LHCN-M2 (cell line): ENCODE measurements around the gene SLC22A1. TPM values are rescaled to one million over a fixed set of nuclear protein-coding genes. Genes with fewer than 3 reads are reported as not detected.
A peak's percentile ranks its signal among the peaks of the same experiment; 100 is the strongest.
"Not testable (repeated sequence)": the region's sequence is repeated elsewhere in the genome, so short reads cannot be mapped to it uniquely, and the experiment has no call there.

Experiments
- DNase-seq: peaks from one replicate; pipeline ENCODE4 v3.0.0-alpha.2; 2012; ENCODE audit warnings: low read depth
- total RNA-seq: library from RNA; depleted of rRNA; stranded (reverse); fragments of >200 nt; gene quantifications from 2 replicates; pipeline ENCODE4 v1.2.3, GENCODE V29; 2014

SLC22A1 gene
- total RNA-seq, 1 experiment from 2014 or later: 0.17 TPM

- peak; percentile 53 for DNase-seq
Measured at GRCh38 chr6:160137989-160138835, 16.6 kb downstream of the SLC22A1 start.

GRCh38 chr6:160138839-160139419, 17.3 kb downstream of the SLC22A1 start:
- no peak for DNase-seq

GRCh38 chr6:160139420-160139851, 17.8 kb downstream of the SLC22A1 start:
- DNase-seq: peak; percentile 84

GRCh38 chr6:160140493-160140892, 18.9 kb downstream of the SLC22A1 start:
- DNase-seq: not testable (repeated sequence)

- peak; percentile 65 for DNase-seq
Measured at GRCh38 chr6:160141001-160141726, 19.5 kb downstream of the SLC22A1 start.

- no peak for DNase-seq
Measured at GRCh38 chr6:160142115-160142715, 20.6 kb downstream of the SLC22A1 start.

- no peak for DNase-seq
Measured at GRCh38 chr6:160146454-160147145, 25.0 kb downstream of the SLC22A1 start.

GRCh38 chr6:160147146-160147536, 25.5 kb downstream of the SLC22A1 start:
- DNase-seq: no peak

GRCh38 chr6:160154471-160154870, 32.9 kb downstream of the SLC22A1 start:
- DNase-seq: no peak

- DNase-seq: no peak
Measured at GRCh38 chr6:160156842-160157241, 35.2 kb downstream of the SLC22A1 start.

GRCh38 chr6:160160450-160160849, 38.8 kb downstream of the SLC22A1 start:
- DNase-seq: peak; percentile 14

- no peak for DNase-seq
Measured at GRCh38 chr6:160160929-160161646, 39.5 kb downstream of the SLC22A1 start.

- no peak for DNase-seq
Measured at GRCh38 chr6:160161647-160161986, 40.0 kb downstream of the SLC22A1 start.

- no peak for DNase-seq
Measured at GRCh38 chr6:160162030-160162566, 40.5 kb downstream of the SLC22A1 start.

- DNase-seq: no peak
Measured at GRCh38 chr6:160163425-160163824, 41.8 kb downstream of the SLC22A1 start.

GRCh38 chr6:160163912-160164311, 42.3 kb downstream of the SLC22A1 start:
- no peak for DNase-seq

- not testable (repeated sequence) for DNase-seq
Measured at GRCh38 chr6:160165928-160166327, 44.3 kb downstream of the SLC22A1 start.

GRCh38 chr6:160167604-160168399, 46.2 kb downstream of the SLC22A1 start:
- DNase-seq: peak; percentile 6

- peak; percentile 14 for DNase-seq
Measured at GRCh38 chr6:160170018-160170680, 48.5 kb downstream of the SLC22A1 start.
